NT2/D1 (cell line): ENCODE measurements around the gene BABAM2.

Source experiments
- DNase-seq: peaks from one replicate; pipeline ENCODE4 v3.0.0-alpha.2; 2011; ENCODE audit warnings: low read depth, low spot score
- H3K27me3 ChIP-seq: 2 replicates; pipeline ENCODE4 v1.6.0; 2011; ENCODE audit warnings: mild to moderate bottlenecking; ENCODE audit not compliant: insufficient read length, insufficient read depth
- H3K36me3 ChIP-seq: 2 replicates; pipeline ENCODE4 v1.6.1; 2011; ENCODE audit warnings: mild to moderate bottlenecking, low read length, mixed read lengths; ENCODE audit not compliant: insufficient read depth, insufficient read length
- H3K4me1 ChIP-seq: 2 replicates; pipeline ENCODE4 v1.5.1; 2011; ENCODE audit not compliant: insufficient read depth, insufficient read length
- H3K4me3 ChIP-seq: 2 replicates; pipeline ENCODE4 v1.5.1; 2011; ENCODE audit warnings: low read depth; ENCODE audit not compliant: insufficient read length
- H3K9ac ChIP-seq: 2 replicates; pipeline ENCODE4 v1.6.0; 2011; ENCODE audit warnings: low read depth; ENCODE audit not compliant: insufficient read length
- H3K9me3 ChIP-seq: 2 replicates; pipeline ENCODE4 v1.5.1; 2011; ENCODE audit warnings: mild to moderate bottlenecking, low read length; ENCODE audit not compliant: insufficient read depth
- SUZ12 ChIP-seq: IDR thresholded peaks from 2 replicates; pipeline ENCODE4 v1.6.1; 2011; ENCODE audit not compliant: insufficient read length, insufficient read depth; ENCODE audit errors: extremely low read depth
- YY1 ChIP-seq: IDR thresholded peaks from 2 replicates; pipeline ENCODE4 v1.6.1; 2011; ENCODE audit not compliant: insufficient read length, insufficient read depth
- ZNF274 ChIP-seq: IDR thresholded peaks from 2 replicates; pipeline ENCODE4 v1.6.1; 2011; ENCODE audit warnings: mild to moderate bottlenecking, low read depth, low read length

Gene BABAM2

GRCh38 chr2:27890146-27890923 is at the start of gene BABAM2, which contains the start of gene RBKS:
Gene BABAM2 (plus strand): TSS chr2:27890729. CDS start chr2:27894557, 3,828 bp downstream.
Gene RBKS (minus strand): TSS chr2:27890387. CDS start chr2:27890345, 42 bp downstream.
- Histone ChIP-seq H3K9me3 (no peaks in the 10 kb centered on the region), H3K27me3 (no peaks in the 10 kb centered on the region), H3K4me1 (no peaks in the 10 kb centered on the region), H3K36me3 (peaks cover 5% of the 10 kb centered on the region), H3K9ac (peak within 1 kb of the TSS; percentile 93), H3K4me3 (peak within 1 kb of the TSS; percentile 82)
- DNase-seq: peak; percentile 68
- TF ChIP-seq SUZ12 (no peak), ZNF274 (no peak), YY1 (no peak)

GRCh38 chr2:27842894-27843293 is 47.6 kb upstream of the BABAM2 start:
- TF ChIP-seq SUZ12 (no peak), ZNF274 (no peak), YY1 (no peak)
- Histone ChIP-seq H3K36me3 (no peaks in the 10 kb centered on the region), H3K4me3 (no peak overlapping the region), H3K9ac (no peak overlapping the region), H3K4me1 (no peaks in the 10 kb centered on the region), H3K9me3 (no peaks in the 10 kb centered on the region), H3K27me3 (no peaks in the 10 kb centered on the region)
- DNase-seq: no peak

- TF ChIP-seq SUZ12 (no peak), YY1 (no peak), ZNF274 (no peak)
- Histone ChIP-seq H3K9me3 (no peaks in the 10 kb centered on the region), H3K9ac (no peak overlapping the region), H3K4me3 (no peak overlapping the region), H3K4me1 (no peaks in the 10 kb centered on the region), H3K27me3 (no peaks in the 10 kb centered on the region), H3K36me3 (no peaks in the 10 kb centered on the region)
- DNase-seq: no peak
Measured at GRCh38 chr2:27843992-27844391, 46.5 kb upstream of the BABAM2 start.

- Histone ChIP-seq H3K9me3 (no peaks in the 10 kb centered on the region), H3K27me3 (no peaks in the 10 kb centered on the region), H3K4me3 (no peak overlapping the region), H3K36me3 (no peaks in the 10 kb centered on the region), H3K4me1 (no peaks in the 10 kb centered on the region), H3K9ac (no peak overlapping the region)
- no peak for DNase-seq
- TF ChIP-seq SUZ12: no peak
- no peak for TF ChIP-seq YY1
- no peak for TF ChIP-seq ZNF274
Measured at GRCh38 chr2:27844821-27845255, 45.7 kb upstream of the BABAM2 start.

- DNase-seq: no peak
- no peak overlapping the region for H3K4me3 ChIP-seq
- no peak overlapping the region for H3K9ac ChIP-seq
- TF ChIP-seq ZNF274 (no peak), SUZ12 (no peak), YY1 (no peak)
- no peaks in the 10 kb centered on the region for H3K36me3 ChIP-seq
- no peaks in the 10 kb centered on the region for H3K9me3 ChIP-seq
- H3K4me1 ChIP-seq: no peaks in the 10 kb centered on the region
- no peaks in the 10 kb centered on the region for H3K27me3 ChIP-seq
Measured at GRCh38 chr2:27847333-27847732, 43.2 kb upstream of the BABAM2 start.

GRCh38 chr2:27849558-27850205 is 40.8 kb upstream of the BABAM2 start:
- H3K9ac ChIP-seq: no peak overlapping the region
- TF ChIP-seq ZNF274 (no peak), YY1 (no peak), SUZ12 (no peak)
- no peaks in the 10 kb centered on the region for H3K9me3 ChIP-seq
- DNase-seq: no peak
- H3K36me3 ChIP-seq: no peaks in the 10 kb centered on the region
- no peaks in the 10 kb centered on the region for H3K4me1 ChIP-seq
- no peaks in the 10 kb centered on the region for H3K27me3 ChIP-seq
- H3K4me3 ChIP-seq: no peak overlapping the region

- Histone ChIP-seq H3K9me3 (peaks cover 6% of the 10 kb centered on the region), H3K4me1 (no peaks in the 10 kb centered on the region), H3K9ac (no peak overlapping the region), H3K27me3 (no peaks in the 10 kb centered on the region), H3K36me3 (no peaks in the 10 kb centered on the region), H3K4me3 (no peak overlapping the region)
- DNase-seq: no peak
- TF ChIP-seq ZNF274: no peak
- TF ChIP-seq SUZ12: no peak
- TF ChIP-seq YY1: no peak
Measured at GRCh38 chr2:27852691-27853090, 37.8 kb upstream of the BABAM2 start.
